IPS DF 19.7 (cell line): ENCODE data around the gene XBP1.
"Not testable (repeated sequence)": the region's sequence is repeated elsewhere in the genome, so short reads cannot be mapped to it uniquely, and the experiment has no call there.

Experiments used
- DNase-seq: peaks from one replicate; pipeline ENCODE4 v3.0.0-alpha.2; 2013; ENCODE audit warnings: low read depth, low spot score

The XBP1 gene

DNA sequence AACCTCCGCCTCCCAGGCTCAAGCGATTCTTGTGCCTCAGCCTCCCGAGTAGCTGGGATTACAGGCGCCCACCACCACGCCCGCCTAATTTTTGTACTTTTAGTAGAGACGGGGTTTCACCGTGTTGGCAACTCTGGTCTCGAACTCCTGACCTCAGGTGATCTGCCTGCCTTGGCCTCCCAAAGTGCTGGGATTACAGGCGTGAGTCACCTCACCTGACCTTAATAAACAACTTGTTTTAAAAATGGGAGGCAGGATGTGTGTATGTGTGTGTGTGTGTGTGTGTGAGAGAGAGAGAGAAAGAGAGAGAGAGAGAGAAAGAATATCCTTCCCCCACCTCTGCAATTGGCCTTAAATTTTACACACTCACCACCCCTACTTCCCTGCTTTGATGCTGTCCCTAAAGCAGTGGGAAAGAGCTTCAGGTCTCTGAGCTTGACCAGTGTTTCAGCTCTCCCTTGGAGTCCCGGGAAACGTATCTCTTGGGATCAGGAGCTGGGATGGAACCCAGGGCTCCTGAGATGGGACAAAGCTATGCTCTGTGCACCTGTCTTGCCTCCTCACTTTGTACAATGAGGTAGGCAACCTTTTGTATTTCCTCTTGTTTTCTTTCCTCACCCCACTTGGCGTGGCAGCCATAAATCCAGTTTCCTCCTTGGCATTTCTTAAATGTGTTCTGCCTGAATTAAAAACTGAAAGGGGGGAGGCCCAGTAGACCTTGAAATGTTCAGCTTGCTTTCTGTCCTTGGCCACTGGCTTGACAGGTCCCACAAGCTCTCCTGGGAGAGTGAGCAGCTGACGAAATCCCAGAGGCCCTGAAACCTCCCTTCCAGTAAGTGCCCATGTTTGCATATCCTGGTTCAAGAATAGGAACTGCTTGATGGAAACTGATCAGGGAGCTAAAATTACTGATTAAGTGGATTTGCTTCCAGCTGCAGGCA is 17.8 kb upstream of the XBP1 start:
- no peak for DNase-seq

DNA sequence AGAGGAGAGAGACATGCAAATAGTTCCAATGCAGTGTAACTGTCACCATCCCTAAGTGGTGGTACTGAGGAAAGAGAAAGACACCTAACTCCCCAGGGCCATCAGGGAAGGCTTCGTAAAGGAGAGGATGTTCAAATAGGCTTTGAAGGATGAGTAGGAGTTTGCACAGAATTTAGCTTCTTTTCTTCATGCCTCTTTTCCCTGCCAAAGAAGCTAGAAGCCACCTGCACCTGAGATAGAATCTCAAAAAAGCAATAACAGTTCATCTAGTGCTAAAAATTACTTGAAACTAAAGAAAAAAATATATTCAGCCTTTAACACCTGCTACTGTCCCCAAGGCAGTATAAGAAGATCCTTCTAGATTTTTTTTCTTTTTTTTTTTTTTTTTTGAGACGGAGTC is 16.7 kb upstream of the XBP1 start:
- no peak for DNase-seq

DNA sequence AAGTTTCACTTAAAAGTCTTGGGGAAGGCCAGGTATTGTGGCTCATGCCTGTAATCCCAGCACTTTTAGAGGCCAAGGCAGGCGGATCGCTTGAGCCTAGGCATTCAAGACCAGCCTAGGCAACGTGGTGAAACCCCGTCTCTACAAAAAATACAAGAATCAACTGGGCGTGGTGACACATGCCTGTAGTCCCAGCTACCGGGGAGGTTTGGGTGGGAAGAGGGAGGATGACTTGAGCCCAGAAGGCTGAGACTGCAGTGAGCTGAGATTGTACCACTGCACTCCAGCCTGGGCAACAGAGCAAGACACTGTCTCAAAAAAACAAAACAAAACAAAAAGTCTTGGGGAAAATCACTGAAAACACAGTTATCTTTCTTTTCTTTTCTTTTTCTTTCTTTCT is 15.4 kb upstream of the XBP1 start:
- no peak for DNase-seq

DNA sequence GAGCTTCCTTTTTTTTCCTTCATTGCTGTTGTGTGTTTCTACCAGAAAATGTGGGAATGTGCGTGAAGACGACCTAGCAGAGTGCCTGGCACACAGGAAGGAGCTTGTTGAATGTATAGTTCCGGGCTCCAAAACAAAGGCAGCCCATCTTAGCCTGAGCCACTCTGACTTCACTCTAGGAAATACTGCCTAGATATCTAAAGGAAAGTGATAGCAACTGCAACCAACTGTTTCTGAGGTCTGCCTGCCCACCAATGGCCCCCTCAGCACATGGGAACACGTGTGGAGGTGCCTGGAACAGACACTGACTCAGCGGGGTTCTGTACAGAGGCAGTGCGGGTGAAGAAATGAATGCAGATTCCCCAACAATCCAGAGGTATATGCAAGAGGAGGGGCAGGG is 14.7 kb upstream of the XBP1 start:
- no peak for DNase-seq

DNA sequence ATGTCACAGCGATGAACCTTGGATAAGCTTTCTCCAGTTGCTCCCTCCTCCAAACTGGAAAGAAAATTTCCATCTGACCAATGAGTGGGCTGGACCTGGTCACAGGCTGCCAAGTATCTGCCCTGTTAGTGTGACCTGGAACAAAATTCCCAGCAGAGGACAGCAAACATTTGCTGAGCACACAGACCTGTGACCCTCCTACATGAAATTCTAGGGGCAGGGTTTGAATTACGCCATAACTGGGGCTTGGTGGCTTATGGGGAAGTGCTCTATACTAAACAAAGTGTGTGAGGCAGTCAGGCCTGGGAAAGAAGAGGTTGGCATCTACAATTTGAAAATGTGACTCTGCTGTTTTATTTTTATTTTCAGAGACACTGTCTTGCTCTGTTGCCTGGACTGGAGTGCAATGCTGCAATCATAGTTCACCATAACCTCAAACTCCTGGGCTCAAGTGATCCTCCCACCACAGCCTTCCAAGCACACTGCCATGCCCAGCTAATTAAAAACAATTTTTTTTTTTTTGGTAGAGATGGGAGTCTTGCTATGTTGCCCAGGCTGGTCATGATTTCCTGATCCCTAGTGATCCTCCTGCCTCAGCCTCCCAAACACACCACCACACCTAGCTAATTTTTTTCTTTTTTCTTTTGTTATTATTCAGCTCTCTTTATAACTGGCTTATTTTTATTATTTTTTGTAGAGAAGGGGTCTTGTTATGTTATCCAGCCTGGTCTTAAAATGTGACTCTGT is 13.6 kb upstream of the XBP1 start:
- no peak for DNase-seq

DNA sequence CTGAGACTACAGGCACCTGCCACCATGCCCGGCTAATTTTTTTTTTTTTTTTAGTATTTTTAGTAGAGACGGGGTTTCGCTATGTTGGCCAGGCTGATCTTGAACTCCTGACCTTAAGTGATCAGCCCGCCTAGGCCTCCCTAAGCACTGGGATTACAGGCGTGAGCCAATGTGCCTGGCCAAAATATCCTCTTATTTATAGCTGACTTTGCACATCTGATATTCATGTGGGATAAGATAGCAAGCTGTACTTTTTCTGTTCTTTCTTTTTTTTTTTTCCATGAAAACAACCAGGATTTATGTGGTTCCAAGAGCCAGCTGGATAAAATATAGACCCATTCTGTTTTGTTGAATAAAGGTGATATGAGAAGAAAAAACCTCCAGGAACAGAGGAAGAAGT is 12.1 kb upstream of the XBP1 start:
- no peak for DNase-seq

DNA sequence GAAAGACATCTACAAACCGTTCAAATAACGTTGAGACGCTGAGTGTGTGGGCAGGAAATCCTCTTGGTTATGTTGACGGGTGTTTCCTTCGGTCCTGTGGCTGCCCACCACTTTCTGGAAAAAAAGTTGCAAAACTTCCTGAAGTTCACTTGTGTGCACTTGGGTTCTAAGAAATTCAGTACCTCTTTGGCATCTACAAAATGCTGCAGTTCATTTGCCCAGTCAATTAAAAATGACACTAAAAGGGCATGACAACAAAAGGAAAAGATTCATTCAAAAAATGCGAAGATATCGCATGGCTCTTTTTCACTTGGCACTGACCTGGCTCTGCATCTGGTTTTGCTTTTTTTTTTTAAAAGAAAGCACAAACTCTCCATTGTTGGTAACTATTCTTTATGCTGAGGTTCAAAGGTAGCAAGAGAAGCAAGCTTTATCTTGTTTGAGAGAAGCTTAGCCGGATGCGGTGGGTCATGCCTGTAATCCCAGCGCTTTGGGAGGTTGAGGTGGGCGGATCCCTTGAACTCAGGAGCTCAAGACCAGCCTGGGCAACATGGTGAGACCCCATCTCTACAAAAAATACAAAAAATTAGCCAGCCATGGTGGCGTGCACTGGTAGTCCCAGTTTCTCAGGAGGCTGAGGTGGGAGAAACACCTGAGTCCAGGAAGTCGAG is 10.6 kb upstream of the XBP1 start:
- DNase-seq: no peak

DNA sequence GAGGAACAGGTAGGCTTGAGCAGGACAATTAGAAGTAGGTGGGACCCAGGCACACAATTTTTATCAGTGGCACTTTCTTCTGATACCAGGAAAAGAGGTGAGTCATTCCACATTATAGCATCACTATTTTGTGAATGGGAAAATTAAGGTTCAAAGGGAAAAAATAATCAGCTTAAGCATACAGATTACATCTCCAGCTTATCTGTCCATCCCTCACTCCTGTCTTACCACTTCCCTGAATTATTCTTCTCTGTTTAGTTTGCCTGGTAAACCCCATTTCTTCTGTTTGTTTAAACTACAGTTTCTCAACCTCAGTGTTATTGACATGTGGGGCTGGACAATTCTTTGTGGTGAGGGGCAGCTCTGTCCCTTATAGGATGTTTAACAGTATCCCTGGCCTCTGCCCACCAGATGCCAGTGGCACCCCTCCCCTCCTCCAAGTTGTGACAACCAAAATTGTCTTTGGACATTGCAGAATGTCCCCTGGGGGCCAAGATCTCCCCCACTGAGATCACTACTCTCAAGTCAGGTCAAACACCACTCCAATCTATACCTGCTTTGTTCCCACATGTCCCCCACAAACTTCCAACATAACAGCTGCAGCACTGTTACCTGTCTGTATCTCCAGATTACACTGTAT is 8.5 kb upstream of the XBP1 start:
- no peak for DNase-seq

DNA sequence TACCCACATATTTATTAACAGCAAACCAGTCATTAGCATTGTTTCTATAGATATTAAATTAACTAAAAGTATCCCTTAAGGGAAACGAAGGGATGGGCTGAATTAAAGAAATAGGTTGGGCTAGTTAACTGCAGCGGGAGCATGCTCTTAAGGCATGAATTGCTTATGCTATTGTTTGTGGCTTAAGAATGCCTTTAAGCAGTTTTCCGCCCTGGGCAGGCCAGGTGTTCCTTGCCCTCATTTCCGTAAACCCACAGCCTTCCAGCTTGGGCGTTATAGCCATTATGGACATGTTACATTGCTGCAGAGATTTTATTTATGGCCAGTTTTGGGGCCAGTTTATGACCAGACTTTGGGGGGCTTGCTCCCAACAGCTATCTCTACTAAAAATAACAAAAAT is 5.1 kb upstream of the XBP1 start:
- DNase-seq: not testable (repeated sequence)

DNA sequence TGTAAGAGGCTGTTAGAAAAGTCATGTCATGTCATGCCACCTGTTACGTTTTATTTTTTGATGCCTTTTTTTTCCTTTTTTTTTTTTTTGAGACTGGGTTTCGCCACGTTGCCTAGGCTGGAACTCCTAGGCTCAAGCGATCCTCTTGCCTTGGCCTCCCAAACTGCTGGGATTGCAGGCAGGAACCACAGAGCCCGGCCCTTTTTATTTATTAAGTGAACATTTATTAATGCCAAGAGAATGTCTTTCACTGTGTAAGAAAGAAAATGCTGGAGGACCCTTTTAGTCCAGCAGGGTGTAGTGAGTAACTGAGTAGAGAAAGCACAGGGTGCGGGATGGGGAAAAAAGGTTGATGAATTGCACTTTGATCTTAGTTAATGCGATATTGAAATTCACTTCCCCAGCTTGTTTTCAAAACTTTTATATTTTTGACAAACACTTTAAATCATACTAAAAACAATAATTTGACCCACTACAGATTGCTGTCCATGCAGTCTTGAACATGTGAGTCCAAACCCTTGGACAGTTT is 2.3 kb upstream of the XBP1 start:
- DNase-seq: no peak

DNA sequence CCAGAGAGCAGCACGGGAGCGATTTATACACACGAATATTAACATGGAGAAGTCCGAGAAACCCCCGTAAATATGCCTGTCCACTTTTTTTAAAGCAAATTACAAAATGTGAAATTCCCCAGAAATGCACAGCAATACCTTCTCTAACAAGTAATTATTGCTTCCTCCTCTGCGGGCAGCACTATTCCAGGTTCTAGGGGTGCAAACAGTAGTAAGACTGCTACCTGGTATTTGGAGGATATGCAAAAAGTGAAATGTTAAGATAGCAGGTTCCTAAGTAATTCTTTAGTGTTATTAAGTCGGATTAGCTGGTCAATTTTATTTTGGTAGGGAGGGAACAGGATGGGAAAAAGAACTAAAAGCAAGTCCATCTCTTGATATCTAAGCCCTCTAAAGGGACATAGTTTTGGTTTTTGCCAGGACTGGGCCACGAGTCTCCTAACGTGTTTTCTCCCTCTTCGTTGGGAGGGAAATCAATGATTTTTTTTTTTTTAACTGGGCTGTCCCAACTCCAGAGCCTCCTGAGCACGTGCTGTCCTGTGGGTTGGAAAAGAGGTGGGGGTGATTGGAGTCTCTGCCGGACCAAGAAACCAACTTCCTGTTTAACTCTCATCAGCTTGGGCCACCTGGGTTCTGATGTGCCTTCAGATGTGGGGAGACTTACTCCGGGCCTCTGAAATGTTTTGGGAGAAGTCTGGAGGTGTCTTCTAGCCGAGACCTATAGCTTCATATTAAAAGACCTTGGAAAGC is 1.7 kb upstream of the XBP1 start:
- no peak for DNase-seq

DNA sequence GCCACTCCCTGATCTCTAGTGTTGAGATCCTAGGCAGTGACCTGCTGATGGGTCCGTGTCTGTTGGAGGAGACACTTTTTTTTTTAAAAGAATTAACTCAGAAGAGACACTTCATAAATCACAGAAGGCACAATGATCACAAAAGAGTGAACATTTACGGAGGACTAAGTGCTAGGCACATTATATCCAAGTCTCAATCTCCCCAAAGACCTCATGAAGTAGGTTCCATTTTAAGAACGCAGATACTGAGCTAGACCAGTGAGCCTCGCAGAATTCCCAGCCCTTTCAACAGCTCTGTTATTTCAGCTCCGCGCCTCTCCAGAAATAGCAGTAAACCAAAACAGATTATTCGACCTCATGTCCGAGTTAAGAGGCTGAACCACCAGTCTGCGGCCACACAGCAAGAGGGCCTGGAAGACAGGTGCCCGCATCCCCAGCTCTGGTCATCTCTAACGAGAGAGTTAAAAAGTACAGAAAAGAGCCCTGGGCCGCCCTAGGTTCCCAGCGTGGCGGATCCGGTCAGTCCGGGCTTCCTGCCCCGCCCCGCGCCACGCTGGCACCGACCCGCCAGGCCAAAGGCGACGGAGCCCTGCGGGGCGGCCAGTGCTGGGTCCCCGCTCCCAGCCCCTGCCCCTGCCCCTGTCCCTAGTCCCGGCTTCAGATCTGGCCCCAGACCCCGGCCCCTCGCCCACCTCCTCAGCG is 612 bp downstream of the XBP1 start:
- DNase-seq: no peak

DNA sequence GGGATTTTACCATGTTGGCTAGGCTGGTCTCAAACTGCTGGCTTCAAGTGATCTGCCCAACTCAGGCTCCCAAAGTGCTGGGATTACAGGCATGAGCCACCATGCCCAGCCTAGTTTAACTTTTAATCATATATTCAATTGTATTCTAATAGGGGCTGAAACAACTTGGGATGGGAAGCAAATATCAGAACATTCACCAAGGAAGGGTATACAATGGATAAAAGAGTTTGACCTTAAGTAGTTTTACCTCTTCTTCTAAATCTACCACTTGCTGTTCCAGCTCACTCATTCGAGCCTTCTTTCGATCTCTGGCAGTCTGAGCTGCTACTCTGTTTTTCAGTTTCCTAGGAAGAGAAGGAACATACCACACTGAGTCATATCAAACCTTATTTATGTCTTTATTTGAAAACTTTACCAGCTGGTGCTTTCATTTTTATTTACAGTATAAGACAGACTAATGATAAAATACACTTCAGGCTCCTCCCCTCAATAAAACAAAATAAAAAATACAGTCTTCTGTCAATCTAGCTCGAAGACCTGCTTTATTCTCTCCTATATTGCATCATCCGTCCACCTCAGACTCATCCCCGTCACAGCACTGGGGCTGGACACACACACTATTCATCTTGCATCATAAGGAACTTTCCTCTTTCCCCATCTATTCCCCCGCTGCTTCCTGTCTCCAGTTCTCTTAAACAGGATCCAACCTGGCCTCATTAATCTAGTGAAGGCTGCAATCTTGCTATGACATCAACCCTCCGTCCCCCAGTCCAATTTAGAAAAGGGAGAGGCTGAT is 1.4 kb downstream of the XBP1 start:
- DNase-seq: no peak

DNA sequence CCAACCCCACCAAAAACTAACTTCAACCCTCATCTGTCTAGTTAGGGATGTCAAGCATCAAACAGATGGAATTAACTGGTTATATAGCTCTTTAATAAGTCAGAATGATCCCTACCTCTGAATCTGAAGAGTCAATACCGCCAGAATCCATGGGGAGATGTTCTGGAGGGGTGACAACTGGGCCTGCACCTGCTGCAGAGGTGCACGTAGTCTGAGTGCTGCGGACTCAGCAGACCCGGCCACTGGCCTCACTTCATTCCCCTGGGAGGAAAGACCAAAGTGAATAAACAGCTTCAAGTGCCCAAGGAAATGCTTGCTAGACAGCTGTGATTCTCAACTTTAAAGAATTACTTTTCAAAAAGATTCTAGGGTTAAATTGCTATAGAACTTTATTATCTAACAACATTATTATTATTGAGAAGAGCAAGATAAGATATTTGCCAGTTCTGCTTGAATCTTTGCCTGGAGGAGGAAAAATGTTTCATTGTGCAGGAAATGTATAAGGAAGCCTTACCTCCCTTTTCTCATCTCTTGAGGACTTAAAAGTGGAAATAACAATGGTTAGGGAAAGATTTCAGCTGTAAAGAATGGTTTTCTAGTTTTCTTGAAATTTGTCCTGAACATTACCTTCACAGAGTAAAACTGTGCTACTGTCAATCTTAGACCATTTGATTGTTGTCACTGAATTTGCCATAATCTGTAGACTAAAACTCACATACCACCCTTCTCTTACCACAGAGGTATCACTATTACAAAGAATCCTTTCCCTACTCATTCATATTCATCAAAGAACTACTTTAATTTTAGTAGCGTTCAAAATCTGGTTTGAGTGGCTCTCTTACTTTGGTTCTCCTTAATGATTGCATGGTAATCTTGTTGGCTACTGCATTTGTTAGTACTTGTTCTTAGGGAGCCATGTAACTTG is 4.2 kb downstream of the XBP1 start:
- DNase-seq: no peak

DNA sequence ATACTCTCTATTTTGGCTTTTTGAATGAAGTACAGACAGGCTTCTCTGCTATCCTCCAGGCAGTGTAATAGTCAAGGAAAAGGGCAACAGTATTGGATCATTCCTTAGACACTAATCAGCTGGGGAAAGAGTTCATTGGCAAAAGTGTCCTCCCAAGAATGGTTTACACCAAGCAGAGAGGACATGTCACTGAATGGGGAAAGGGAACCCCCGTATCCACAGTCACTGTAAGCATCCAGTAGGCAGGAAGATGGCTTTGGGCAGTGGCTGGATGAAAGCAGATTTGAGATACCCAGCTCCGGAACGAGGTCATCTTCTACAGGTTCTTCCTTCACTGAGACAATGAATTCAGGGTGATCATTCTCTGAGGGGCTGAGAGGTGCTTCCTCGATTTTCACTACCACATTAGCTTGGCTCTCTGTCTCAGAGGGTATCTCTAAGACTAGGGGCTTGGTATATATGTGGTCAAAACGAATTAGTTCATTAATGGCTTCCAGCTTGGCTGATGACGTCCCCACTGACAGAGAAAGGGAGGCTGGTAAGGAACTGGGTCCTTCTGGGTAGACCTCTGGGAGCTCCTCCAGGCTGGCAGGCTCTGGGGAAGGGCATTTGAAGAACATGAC is 5.2 kb downstream of the XBP1 start:
- DNase-seq: no peak

DNA sequence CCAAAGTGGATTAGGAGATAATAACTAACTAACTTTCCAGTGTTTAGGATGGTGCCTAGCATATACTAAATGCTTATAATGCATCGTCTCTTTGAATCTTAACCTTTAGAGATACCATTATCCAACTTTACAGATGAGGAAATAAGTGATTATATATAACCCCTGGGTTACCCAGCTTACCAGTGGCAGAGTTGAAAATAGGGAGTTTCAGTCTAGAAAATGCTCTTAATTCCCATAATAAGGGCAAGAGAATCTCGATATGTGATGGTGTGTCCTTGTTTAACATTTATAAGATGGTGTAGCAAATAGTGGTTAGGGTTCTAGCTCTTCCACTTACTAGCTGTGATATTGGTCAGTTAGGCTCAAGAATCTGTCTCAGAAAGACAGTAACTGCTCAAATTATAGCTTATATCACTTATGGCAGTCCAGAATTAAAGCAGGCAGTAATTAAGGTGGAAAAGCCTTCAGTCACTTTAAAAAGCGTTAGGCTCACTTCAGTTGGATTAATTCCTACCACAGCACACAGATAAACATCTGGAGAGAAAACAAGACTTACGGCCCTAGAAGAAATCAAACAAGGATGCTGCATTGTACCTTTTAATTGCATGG is 6.3 kb downstream of the XBP1 start:
- DNase-seq: no peak
